ENCODE measurements around the gene MINDY4. TPM values are rescaled to one million over a fixed set of nuclear protein-coding genes. Genes with fewer than 3 reads are reported as not detected.

Gene MINDY4
- total and polyA plus RNA-seq, 2 of the 8 experiments (the other 6 are each of a cell fraction or from before 2014, with no cell fraction given) = 1.3 to 3.6 TPM

- no peaks in the 10 kb centered on the region for H4K20me1 ChIP-seq (replicated peaks in 1 of 2; ENCODE audit: control insufficient read depth in 1 of 2, insufficient read depth in 2 of 2, low read length in 2 of 2)
- H2BK15ac ChIP-seq (ENCODE audit: low read length) = no peak overlapping the region
- H2BK120ac ChIP-seq (replicated peaks; ENCODE audit: low read depth, low read length) = no peak overlapping the region
- H3K27ac ChIP-seq (ENCODE audit: low read depth, low read length) = no peak overlapping the region
- no peaks in the 10 kb centered on the region for H3K23me2 ChIP-seq (ENCODE audit: low read depth, low read length)
- H3K56ac ChIP-seq (replicated peaks; ENCODE audit: insufficient read length, low read depth, low read length) = no peak overlapping the region
- no peak overlapping the region for H3K23ac ChIP-seq (ENCODE audit: insufficient read length)
- ChIA-PET CTCF (ENCODE audit: partially characterized antibody) (interaction anchor here (0.6 to 2.0 kb wide), 7 partner anchors 9 to 213 kb away, joined by 3 to 5 read pairs (median 3); no protein-coding TSS in a partner anchor), POLR2A (ENCODE audit: partially characterized antibody) (no interaction called here)
- DNase-seq (ENCODE audit: low read depth in 1 of 2, low spot score in 2 of 2) (peak in 1 of 2 experiments; percentile 16), FAIRE-seq (no peak)
- H3K4me1 ChIP-seq (replicated peaks in 1 of 4; ENCODE audit: control insufficient read depth in 3 of 4, insufficient read depth in 4 of 4, low read length in 3 of 4) = no peaks in the 10 kb centered on the region
- H3K9ac ChIP-seq (replicated peaks in 1 of 4; ENCODE audit: extremely low read depth in 1 of 4, low read depth in 3 of 4, low read length in 3 of 4) = no peak overlapping the region
- H2AFZ ChIP-seq (ENCODE audit: low read length) = no peak overlapping the region
- H3K18ac ChIP-seq (ENCODE audit: extremely low read depth, low read length) = no peak overlapping the region
- no peak overlapping the region for H3K4ac ChIP-seq (replicated peaks; ENCODE audit: insufficient read length, low read depth, low read length)
- H3K4me3 ChIP-seq (ENCODE audit: extremely low read depth in 1 of 4, insufficient read depth in 2 of 4, low read depth in 3 of 4, low read length in 4 of 4) = no peak overlapping the region
- no peaks in the 10 kb centered on the region for H3K79me2 ChIP-seq (ENCODE audit: control insufficient read depth in 1 of 2, insufficient read depth in 2 of 2, low read length in 2 of 2)
- no peaks in the 10 kb centered on the region for H3K9me3 ChIP-seq (ENCODE audit: insufficient read depth in 2 of 2, low read depth in 1 of 2, low read length in 1 of 2)
- no peak overlapping the region for H2BK5ac ChIP-seq (ENCODE audit: low read depth, low read length)
- no peak overlapping the region for H4K5ac ChIP-seq (ENCODE audit: insufficient read length, low read depth, low read length)
- no peak overlapping the region for H3K14ac ChIP-seq (ENCODE audit: insufficient read length)
- H2AK5ac ChIP-seq (ENCODE audit: low read depth, low read length) = no peak overlapping the region
- no peak overlapping the region for H4K8ac ChIP-seq (ENCODE audit: extremely low read depth, insufficient read depth, low read length)
- no peak overlapping the region for H2BK20ac ChIP-seq (ENCODE audit: low read length)
- H2BK12ac ChIP-seq (ENCODE audit: low read depth, low read length) = no peak overlapping the region
- no peaks in the 10 kb centered on the region; a peak in 1 of 7 replicates for H3K27me3 ChIP-seq (replicated peaks in 1 of 4; ENCODE audit: control insufficient read depth in 3 of 4, extremely low read depth in 1 of 4, insufficient read depth in 3 of 4, low read length in 3 of 4)
- H3K36me3 ChIP-seq (ENCODE audit: control insufficient read depth in 2 of 4, insufficient read depth in 4 of 4, low read length in 3 of 4) = no peaks in the 10 kb centered on the region
- whole genome bisulfite sequencing, 2 experiments (ENCODE audit: extremely low coverage in 1 of 2, insufficient coverage in 1 of 2, insufficient read length in 1 of 2, insufficient replicate concordance in 2 of 2, low coverage in 1 of 2, low lambda C conversion rate in 2 of 2, missing lambda C conversion rate in 1 of 2) = 90% methylated on average over 2 of the region's 2 CpGs; no CpG with 5 or more reads in 1 of the 2 experiments
- H4K91ac ChIP-seq (replicated peaks; ENCODE audit: insufficient read length, low read length) = no peak overlapping the region
- no peaks in the 10 kb centered on the region for H3K79me1 ChIP-seq (ENCODE audit: low read depth, low read length)
- no peak overlapping the region for H3K4me2 ChIP-seq (ENCODE audit: insufficient read depth in 1 of 2, low read depth in 2 of 2, low read length in 2 of 2)
- TF ChIP-seq NRF1 (IDR thresholded peaks at IDR 0.05; ENCODE audit: low read depth, low read length) (no peak), ATF2 (IDR thresholded peaks at IDR 0.05; ENCODE audit: low read length) (no peak), POLR2AphosphoS5 (IDR thresholded peaks at IDR 0.05; ENCODE audit: low read depth, low read length) (no peak), RAD21 (IDR thresholded peaks at IDR 0.05 in 1 of 2, conservative IDR thresholded peaks at IDR 0.05 in 1 of 2; ENCODE audit: low read depth in 2 of 2, low read length in 2 of 2) (no peak), RNF2 (IDR thresholded peaks at IDR 0.05; ENCODE audit: borderline replicate concordance, low read depth, low read length, missing control alignments, poor library complexity, severe bottlenecking) (no peak), GTF2F1 (IDR thresholded peaks at IDR 0.05; ENCODE audit: borderline replicate concordance, low read depth, low read length) (no peak), SRF (IDR thresholded peaks at IDR 0.05; ENCODE audit: low read depth, low read length) (no peak), TEAD4 (IDR thresholded peaks at IDR 0.05; ENCODE audit: low read depth, low read length) (no peak), KDM5A (IDR thresholded peaks at IDR 0.05; ENCODE audit: low read length) (no peak), YY1 (IDR thresholded peaks at IDR 0.05; ENCODE audit: low read depth, low read length) (no peak), ASH2L (IDR thresholded peaks at IDR 0.05; ENCODE audit: low read length) (no peak), TAF7 (optimal IDR thresholded peaks at IDR 0.05; ENCODE audit: borderline replicate concordance, low read depth, low read length) (no peak), BCL11A (IDR thresholded peaks at IDR 0.05; ENCODE audit: low read depth in 2 of 2, low read length in 2 of 2) (no peak)
These were observed 153.9 kb downstream of the MINDY4 start for GRCh38 chr7:30925117-30925516.

Data from H1 (cell line).